ENCODE measurements around the gene ABHD17A.
"Not testable (repeated sequence)": the region's sequence is repeated elsewhere in the genome, so short reads cannot be mapped to it uniquely, and the experiment has no call there.

Gene ABHD17A

GRCh38 chr19:1909761-1910080 lies 24.4 kb upstream of the ABHD17A start:
- DNase-seq = no peak

- DNase-seq = no peak
These were observed 23.0 kb upstream of the ABHD17A start for GRCh38 chr19:1908364-1908678.

GRCh38 chr19:1907563-1908363 lies 22.5 kb upstream of the ABHD17A start:
- DNase-seq = no peak

- DNase-seq = no peak
These were observed 21.8 kb upstream of the ABHD17A start for GRCh38 chr19:1906985-1907562.

GRCh38 chr19:1905863-1906375 lies 20.6 kb upstream of the ABHD17A start:
- DNase-seq = no peak

- DNase-seq = peak; percentile 97
These were observed 20.0 kb upstream of the ABHD17A start, which contains the start of the genes ADAT3 and SCAMP4 for GRCh38 chr19:1905110-1905862. ADAT3 (plus strand) TSS chr19:1905399; CDS start chr19:1912048, 6,649 bp downstream. SCAMP4 (plus strand) TSS chr19:1905399; CDS start chr19:1915020, 9,621 bp downstream.

GRCh38 chr19:1904860-1905109 lies 19.5 kb upstream of the ABHD17A start:
- DNase-seq = no peak

- no peak for DNase-seq
These were observed 17.6 kb upstream of the ABHD17A start for GRCh38 chr19:1902923-1903322.

- no peak for DNase-seq
These were observed 16.7 kb upstream of the ABHD17A start for GRCh38 chr19:1901940-1902404.

GRCh38 chr19:1896508-1896907 lies 11.2 kb upstream of the ABHD17A start:
- no peak for DNase-seq

- no peak for DNase-seq
These were observed 8.5 kb upstream of the ABHD17A start for GRCh38 chr19:1893791-1894190.

GRCh38 chr19:1889907-1890306 lies 4.6 kb upstream of the ABHD17A start:
- DNase-seq = no peak

- no peak for DNase-seq
These were observed 3.1 kb upstream of the ABHD17A start for GRCh38 chr19:1888385-1888784.

GRCh38 chr19:1886360-1886759 lies 1.1 kb upstream of the ABHD17A start:
- not testable (repeated sequence) for DNase-seq

GRCh38 chr19:1884719-1885334 lies 469 bp downstream of the ABHD17A start:
- DNase-seq = no peak

- DNase-seq = peak; percentile 56
These were observed 991 bp downstream of the ABHD17A start for GRCh38 chr19:1884291-1884718.

- no peak for DNase-seq
These were observed 1.5 kb downstream of the ABHD17A start for GRCh38 chr19:1883784-1884183.

GRCh38 chr19:1882786-1883692 lies 2.3 kb downstream of the ABHD17A start:
- no peak for DNase-seq

GRCh38 chr19:1882089-1882785 lies 3.1 kb downstream of the ABHD17A start:
- DNase-seq = peak; percentile 88

GRCh38 chr19:1881393-1882088 lies 3.8 kb downstream of the ABHD17A start:
- DNase-seq = not testable (repeated sequence)

Measured in central memory CD4-positive, alpha-beta T cell (primary cell).